SK-N-SH treated with all-trans-retinoic acid at 6 μM for 48 hours (cell line): ENCODE measurements around the gene LRWD1.

Source experiments
- ATAC-seq: fragments of 200-7000 bp; cut with Tn5 transposase; 3 replicates; pipeline ENCODE4 v1.9.1; 2020; ENCODE audit warnings: mild to moderate bottlenecking, moderate library complexity
- BACH2 ChIP-seq: fragments of 250-450 bp; sonication (Bioruptor Pico); IDR thresholded peaks from 2 replicates; pipeline ENCODE4 v1.9.0; 2021; ENCODE audit warnings: mild to moderate bottlenecking, borderline replicate concordance
- CREB5 ChIP-seq: fragments of 250-450 bp; sonication (Bioruptor Pico); IDR thresholded peaks from 2 replicates; pipeline ENCODE4 v1.5.1; 2020; ENCODE audit warnings: low read depth, mild to moderate bottlenecking, moderate library complexity
- CSDC2 ChIP-seq: fragments of 250-450 bp; sonication (Bioruptor Pico); IDR thresholded peaks from 2 replicates; pipeline ENCODE4 v1.5.0; 2020; ENCODE audit warnings: mild to moderate bottlenecking, moderate library complexity
- CSRNP3 ChIP-seq: fragments of 250-450 bp; sonication (Bioruptor Pico); IDR thresholded peaks from 2 replicates; pipeline ENCODE4 v1.5.1; 2021; ENCODE audit warnings: mild to moderate bottlenecking, moderate library complexity
- ESRRG ChIP-seq: fragments of 250-450 bp; sonication (Bioruptor Pico); IDR thresholded peaks from 2 replicates; pipeline ENCODE4 v1.6.1; 2021; ENCODE audit warnings: mild to moderate bottlenecking
- GLIS3 ChIP-seq: fragments of 250-450 bp; sonication (Bioruptor Pico); IDR thresholded peaks from 2 replicates; pipeline ENCODE4 v1.5.0; 2020; ENCODE audit warnings: mild to moderate bottlenecking, moderate library complexity
- OSR1 ChIP-seq: fragments of 250-450 bp; sonication (Bioruptor Pico); IDR thresholded peaks from 2 replicates; pipeline ENCODE4 v1.8.0; 2022; ENCODE audit warnings: moderate library complexity, mild to moderate bottlenecking, inconsistent platforms
- POU6F1 ChIP-seq: fragments of 250-450 bp; sonication (Bioruptor Pico); IDR thresholded peaks from 2 replicates; pipeline ENCODE4 v1.8.0; 2021; ENCODE audit warnings: low read depth, mild to moderate bottlenecking, moderate library complexity, borderline replicate concordance
- PPARA ChIP-seq: fragments of 250-450 bp; sonication (Bioruptor Pico); IDR thresholded peaks from 2 replicates; pipeline ENCODE4 v1.5.0; 2020; ENCODE audit warnings: mild to moderate bottlenecking, borderline replicate concordance
- RARB ChIP-seq: fragments of 250-450 bp; sonication (Bioruptor Pico); IDR thresholded peaks from 2 replicates; pipeline ENCODE4 v1.8.0; 2021; ENCODE audit warnings: mild to moderate bottlenecking, moderate library complexity
- SNAI2 ChIP-seq: fragments of 250-450 bp; sonication (Bioruptor Pico); IDR thresholded peaks from 2 replicates; pipeline ENCODE4 v1.5.0; 2020; ENCODE audit warnings: mild to moderate bottlenecking, moderate library complexity
- TCF4 ChIP-seq: fragments of 250-450 bp; sonication (Bioruptor Pico); IDR thresholded peaks from 2 replicates; pipeline ENCODE4 v1.8.0; 2021; ENCODE audit warnings: mild to moderate bottlenecking, moderate library complexity, borderline replicate concordance
- TSHZ2 ChIP-seq: fragments of 250-450 bp; sonication (Bioruptor Pico); IDR thresholded peaks from 2 replicates; pipeline ENCODE4 v1.5.0; 2020; ENCODE audit warnings: mild to moderate bottlenecking, moderate library complexity
- ZC3H10 ChIP-seq: fragments of 250-450 bp; sonication (Bioruptor Pico); IDR thresholded peaks from 2 replicates; pipeline ENCODE4 v1.5.1; 2021; ENCODE audit warnings: mild to moderate bottlenecking, moderate library complexity
- ZFP3 ChIP-seq: fragments of 250-450 bp; sonication (Bioruptor Pico); IDR thresholded peaks from 2 replicates; pipeline ENCODE4 v1.5.0; 2020; ENCODE audit warnings: mild to moderate bottlenecking, moderate library complexity
- ZFP30 ChIP-seq: fragments of 450-650 bp; formaldehyde crosslinking; IDR thresholded peaks from 2 replicates; pipeline ENCODE4 v1.5.0; 2022; ENCODE audit warnings: mild to moderate bottlenecking, moderate library complexity
- ZNF565 ChIP-seq: fragments of 450-650 bp; formaldehyde crosslinking; conservative IDR thresholded peaks from 2 replicates; pipeline ENCODE4 v1.5.0; 2020; ENCODE audit warnings: low read depth, mild to moderate bottlenecking, moderate library complexity
- ZNF70 ChIP-seq: fragments of 450-650 bp; formaldehyde crosslinking; IDR thresholded peaks from 2 replicates; pipeline ENCODE4 v1.5.0; 2020; ENCODE audit warnings: mild to moderate bottlenecking, moderate library complexity
- ZNF8 ChIP-seq: fragments of 450-650 bp; formaldehyde crosslinking; IDR thresholded peaks from 2 replicates; pipeline ENCODE4 v1.5.0; 2020; ENCODE audit warnings: mild to moderate bottlenecking, moderate library complexity

Gene LRWD1

GRCh38 chr7:102427019-102427405 lies 37.8 kb upstream of the LRWD1 start:
- TF ChIP-seq PPARA (CRISPR knock-in tag) (no peak), BACH2 (no peak), OSR1 (CRISPR knock-in tag) (no peak), RARB (CRISPR knock-in tag) (no peak), ZNF565 (no peak), POU6F1 (CRISPR knock-in tag) (no peak), ZFP30 (CRISPR knock-in tag) (no peak), ESRRG (CRISPR knock-in tag) (no peak)
- no peak for ATAC-seq

- no peak for ATAC-seq
- TF ChIP-seq OSR1 (CRISPR knock-in tag), result no peak
- TF ChIP-seq CSDC2, result no peak
- TF ChIP-seq SNAI2 (CRISPR knock-in tag), result no peak
- no peak for TF ChIP-seq CSRNP3 (CRISPR knock-in tag)
- no peak for TF ChIP-seq BACH2
- TF ChIP-seq CREB5 (CRISPR knock-in tag), result no peak
- TF ChIP-seq GLIS3 (CRISPR knock-in tag), result no peak
- no peak for TF ChIP-seq ZNF8 (CRISPR knock-in tag)
- no peak for TF ChIP-seq ZNF565
- TF ChIP-seq ZC3H10 (CRISPR knock-in tag), result no peak
- no peak for TF ChIP-seq ZNF70
- no peak for TF ChIP-seq ZFP3
- TF ChIP-seq TSHZ2 (CRISPR knock-in tag), result no peak
- no peak for TF ChIP-seq TCF4 (CRISPR knock-in tag)
- TF ChIP-seq ZFP30 (CRISPR knock-in tag), result no peak
These were observed 35.5 kb upstream of the LRWD1 start for GRCh38 chr7:102429141-102429899.

- ATAC-seq, result no peak
- TF ChIP-seq TCF4 (CRISPR knock-in tag) (no peak), ZFP3 (no peak), CSDC2 (no peak), OSR1 (CRISPR knock-in tag) (no peak), ZNF565 (no peak), CREB5 (CRISPR knock-in tag) (no peak), ESRRG (CRISPR knock-in tag) (no peak), RARB (CRISPR knock-in tag) (no peak), PPARA (CRISPR knock-in tag) (no peak)
These were observed 33.0 kb upstream of the LRWD1 start for GRCh38 chr7:102431617-102432298.
